ENCODE data around the gene NTSR2.

Gene NTSR2

DNA sequence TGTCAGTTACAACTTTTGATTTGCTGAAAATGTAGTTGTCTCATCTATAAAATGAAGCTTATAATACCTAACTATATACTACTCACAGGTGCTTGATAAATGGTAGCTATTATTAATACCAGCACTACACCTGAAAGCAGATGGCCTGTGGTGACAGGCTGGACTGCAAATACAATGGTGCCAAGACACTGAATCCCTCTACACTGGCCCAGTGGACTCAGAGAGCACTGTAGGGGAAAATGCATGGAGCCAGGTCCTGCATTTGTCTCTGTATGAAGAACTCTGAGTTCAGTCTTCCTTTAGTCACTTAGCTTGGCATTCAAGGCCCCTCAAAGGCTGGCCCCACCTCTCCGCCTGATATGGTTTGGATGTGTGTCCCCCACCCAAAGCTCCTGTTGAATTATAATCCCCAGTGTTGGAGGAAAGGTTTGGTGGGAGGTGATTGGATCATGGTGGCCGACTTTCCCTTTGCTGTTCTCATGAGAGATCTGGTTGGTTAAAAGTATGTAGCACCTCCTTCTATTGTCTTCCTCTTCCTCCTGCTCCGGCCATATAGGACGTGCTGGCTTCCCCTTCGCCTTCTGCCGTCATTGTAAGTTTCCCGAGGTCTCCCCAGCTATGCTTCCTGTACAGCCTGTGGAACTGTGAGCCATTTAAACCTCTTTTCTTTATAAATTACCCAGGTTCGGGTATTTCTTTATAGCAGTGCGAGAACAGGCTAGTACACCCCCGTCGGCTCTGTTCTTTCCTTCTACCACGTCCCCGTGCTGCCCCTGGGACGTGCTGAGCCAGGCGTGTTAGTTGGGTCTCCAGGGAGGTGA, 11.1 kb upstream of the NTSR2 start:
- DNase-seq (ENCODE audit: low read depth, low spot score) = no peak
- TF ChIP-seq, protein P1, sequence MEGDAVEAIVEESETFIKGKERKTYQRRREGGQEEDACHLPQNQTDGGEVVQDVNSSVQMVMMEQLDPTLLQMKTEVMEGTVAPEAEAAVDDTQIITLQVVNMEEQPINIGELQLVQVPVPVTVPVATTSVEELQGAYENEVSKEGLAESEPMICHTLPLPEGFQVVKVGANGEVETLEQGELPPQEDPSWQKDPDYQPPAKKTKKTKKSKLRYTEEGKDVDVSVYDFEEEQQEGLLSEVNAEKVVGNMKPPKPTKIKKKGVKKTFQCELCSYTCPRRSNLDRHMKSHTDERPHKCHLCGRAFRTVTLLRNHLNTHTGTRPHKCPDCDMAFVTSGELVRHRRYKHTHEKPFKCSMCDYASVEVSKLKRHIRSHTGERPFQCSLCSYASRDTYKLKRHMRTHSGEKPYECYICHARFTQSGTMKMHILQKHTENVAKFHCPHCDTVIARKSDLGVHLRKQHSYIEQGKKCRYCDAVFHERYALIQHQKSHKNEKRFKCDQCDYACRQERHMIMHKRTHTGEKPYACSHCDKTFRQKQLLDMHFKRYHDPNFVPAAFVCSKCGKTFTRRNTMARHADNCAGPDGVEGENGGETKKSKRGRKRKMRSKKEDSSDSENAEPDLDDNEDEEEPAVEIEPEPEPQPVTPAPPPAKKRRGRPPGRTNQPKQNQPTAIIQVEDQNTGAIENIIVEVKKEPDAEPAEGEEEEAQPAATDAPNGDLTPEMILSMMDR (IDR thresholded peaks at IDR 0.05; ENCODE audit: low read depth, low read length) = no peak
- in situ Hi-C loops (cut with HindIII; ENCODE audit: low sequenced_read_pairs) = loop anchor here (25.0 kb wide), 1 partner anchor 106 kb away; no protein-coding TSS in a partner anchor
- H3K4me3 ChIP-seq (ENCODE audit: low read depth, low read length) = no peak overlapping the region

DNA sequence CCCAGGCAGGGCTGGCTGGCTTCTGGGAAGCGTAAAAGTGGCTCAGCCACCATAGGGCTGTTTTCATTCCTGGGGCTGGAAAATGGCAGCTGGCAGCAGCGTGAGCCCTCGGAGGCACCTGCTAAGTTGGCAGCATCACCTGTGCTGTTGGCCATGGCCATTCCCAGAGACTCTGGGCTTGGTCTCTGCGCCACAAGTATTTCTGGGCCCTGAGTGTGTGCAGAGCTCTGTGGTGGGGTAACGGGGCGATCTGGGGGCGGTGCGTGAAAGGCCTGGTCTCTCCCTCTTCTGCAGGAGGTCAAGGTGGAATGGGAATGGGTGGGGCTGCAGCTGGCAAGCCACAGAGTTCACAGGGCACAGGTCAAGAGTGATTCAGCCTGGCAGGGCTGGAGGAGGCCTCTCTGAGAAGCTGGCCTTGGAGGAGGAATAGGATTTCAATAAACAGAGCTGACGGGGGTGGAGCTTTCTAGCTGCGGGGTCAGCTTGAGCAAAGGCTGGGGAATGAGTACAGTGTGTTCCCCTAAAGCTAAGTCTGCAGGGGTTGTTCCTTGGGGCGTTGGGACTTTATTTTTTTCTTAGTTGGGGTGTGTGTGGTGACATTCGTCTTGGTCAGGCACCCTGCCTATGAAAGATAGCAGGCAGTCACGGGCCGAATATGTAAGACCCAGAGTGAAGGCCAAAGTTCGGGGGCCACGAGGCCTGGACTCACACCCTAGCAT, 10.3 kb upstream of the NTSR2 start:
- in situ Hi-C loops (cut with HindIII; ENCODE audit: low sequenced_read_pairs) = loop anchor here (25.0 kb wide), 1 partner anchor 107 kb away; no protein-coding TSS in a partner anchor
- no peak overlapping the region for H3K4me3 ChIP-seq (ENCODE audit: low read depth, low read length)
- TF ChIP-seq, protein P1 (IDR thresholded peaks at IDR 0.05; ENCODE audit: low read depth, low read length) = no peak

DNA sequence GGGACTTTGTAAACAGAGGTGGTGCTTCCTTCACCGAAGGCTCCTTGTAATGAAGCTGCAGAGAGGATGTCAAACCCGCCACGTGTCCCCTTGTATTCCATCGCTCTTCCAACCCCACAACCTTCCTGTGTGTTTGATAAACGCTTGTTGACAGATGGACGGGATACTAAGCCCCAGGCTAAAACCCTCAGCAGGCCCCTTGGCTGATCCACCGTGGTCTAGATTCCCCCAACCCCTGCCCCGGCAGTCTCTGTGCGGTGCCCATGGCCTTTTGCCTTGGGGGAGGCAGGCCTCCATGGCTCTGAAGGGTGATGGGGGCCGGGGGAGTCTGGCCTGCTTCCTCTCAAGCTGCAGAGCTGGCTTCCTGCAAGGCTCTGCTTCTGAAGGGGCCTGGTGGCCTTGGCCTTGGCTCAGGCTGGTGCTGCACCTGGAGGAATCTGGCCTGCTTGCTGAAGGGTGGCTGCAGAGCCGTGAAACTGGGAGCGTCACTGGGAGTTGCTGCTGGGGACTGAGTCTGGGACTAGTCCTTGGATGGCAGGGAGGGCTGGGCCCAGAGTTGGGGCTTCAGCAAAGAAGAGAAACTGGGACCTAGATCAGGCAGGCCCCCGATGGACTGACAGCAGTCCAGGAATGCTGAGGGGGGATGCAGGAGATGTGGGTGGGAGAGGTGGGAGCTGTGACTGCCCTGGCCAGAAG, 9.6 kb upstream of the NTSR2 start:
- DNase-seq (ENCODE audit: low read depth, low spot score) = no peak
- in situ Hi-C loops (cut with HindIII; ENCODE audit: low sequenced_read_pairs) = loop anchor here (25.0 kb wide), 1 partner anchor 108 kb away; no protein-coding TSS in a partner anchor
- TF ChIP-seq, protein P1 (IDR thresholded peaks at IDR 0.05; ENCODE audit: low read depth, low read length) = no peak
- H3K4me3 ChIP-seq (ENCODE audit: low read depth, low read length) = no peak overlapping the region

More for the DNA sequence above, 10.3 kb upstream of the NTSR2 start:
- no peak for DNase-seq (ENCODE audit: low read depth, low spot score)

DNA sequence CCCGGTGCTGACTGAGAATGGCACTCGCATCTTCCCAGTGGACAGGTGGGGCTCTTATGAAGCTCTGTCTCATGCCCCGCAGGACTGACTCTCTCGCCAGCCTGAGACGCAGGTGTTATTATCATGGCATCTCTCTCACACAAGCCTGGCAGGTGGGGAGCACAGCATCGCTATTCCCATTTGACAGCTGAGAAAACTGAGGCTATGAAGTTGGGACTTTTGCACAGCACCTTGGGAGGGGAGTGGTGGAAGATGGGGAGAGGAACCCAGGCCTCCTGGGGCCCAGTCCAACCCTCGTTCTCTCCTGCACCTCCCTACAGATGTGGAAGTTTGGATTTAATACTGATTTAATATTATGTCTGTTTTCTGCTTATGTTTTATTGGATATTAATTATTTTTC, 9.0 kb upstream of the NTSR2 start:
- DNase-seq (ENCODE audit: low read depth, low spot score) = no peak
- TF ChIP-seq, protein P1 (IDR thresholded peaks at IDR 0.05; ENCODE audit: low read depth, low read length) = no peak
- in situ Hi-C loops (cut with HindIII; ENCODE audit: low sequenced_read_pairs) = loop anchor here (25.0 kb wide), 1 partner anchor 108 kb away; no protein-coding TSS in a partner anchor
- no peak overlapping the region for H3K4me3 ChIP-seq (ENCODE audit: low read depth, low read length)

DNA sequence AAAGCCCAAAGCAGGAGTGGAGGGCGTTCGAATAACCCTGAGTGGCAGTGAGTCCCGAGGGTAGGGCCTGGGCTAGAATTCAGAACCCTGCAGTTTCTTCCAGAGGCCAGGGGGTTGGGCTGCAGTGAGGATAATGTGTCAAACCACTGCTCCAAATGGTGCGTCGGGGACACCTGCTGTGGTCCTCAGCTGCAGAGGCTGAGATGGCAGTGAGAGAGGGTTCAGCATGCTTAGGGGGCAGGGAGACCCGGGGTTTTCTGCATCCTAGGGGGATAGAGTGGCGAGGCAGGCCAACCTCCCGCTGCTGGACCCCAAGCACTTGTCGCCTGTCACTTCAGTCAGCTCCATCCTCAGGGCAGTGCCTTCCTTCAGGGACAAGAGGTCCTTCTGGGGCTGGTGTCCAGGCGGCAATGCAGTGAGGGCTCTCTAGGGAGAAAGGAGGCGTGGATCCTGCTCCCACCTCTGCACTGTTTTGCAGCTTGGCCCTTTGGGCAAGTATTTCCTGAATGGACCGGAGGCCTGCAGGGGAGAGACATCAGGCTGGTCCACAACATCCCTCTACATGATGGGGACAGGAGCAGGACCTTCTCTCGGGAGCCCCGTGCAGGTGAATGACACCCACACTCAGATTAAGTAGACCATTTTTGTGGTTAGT, 8.4 kb upstream of the NTSR2 start:
- TF ChIP-seq, protein P1 (IDR thresholded peaks at IDR 0.05; ENCODE audit: low read depth, low read length) = no peak
- in situ Hi-C loops (cut with HindIII; ENCODE audit: low sequenced_read_pairs) = loop anchor here (25.0 kb wide), 1 partner anchor 109 kb away; no protein-coding TSS in a partner anchor
- DNase-seq (ENCODE audit: low read depth, low spot score) = no peak

More for the DNA sequence above, 8.4 kb upstream of the NTSR2 start:
- no peak overlapping the region for H3K4me3 ChIP-seq (ENCODE audit: low read depth, low read length)
